Measurements from ENCODE around the gene CDA. TPM values are rescaled to one million over a fixed set of nuclear protein-coding genes. Genes with fewer than 3 reads are reported as not detected.

CDA gene
- total RNA-seq, 1 experiment from 2014 or later: 6.5 TPM

- H3K36me3 Mint-ChIP-seq (ENCODE audit: insufficient read depth in 1 of 3, low read depth in 3 of 3): peaks cover 0 to 2% (median 0%) of the 10 kb centered on the region in 3 experiments; a peak in 1 of 7 replicates
- H2BK120ac ChIP-seq (ENCODE audit: low read depth, low read length, poor library complexity, severe bottlenecking): no peak overlapping the region
- no peak overlapping the region for H2AK5ac ChIP-seq (ENCODE audit: insufficient read length, low read length)
- H3K14ac ChIP-seq (ENCODE audit: insufficient read depth, low read length): no peak overlapping the region; the same call in 1 of the 2 replicates
- no peaks in the 10 kb centered on the region for H3K79me1 ChIP-seq (ENCODE audit: insufficient read depth, low read depth, low read length, poor library complexity, severe bottlenecking)
- H3K18ac ChIP-seq (ENCODE audit: insufficient read length, low read depth, low read length): no peak overlapping the region
- peaks cover 17% of the 10 kb centered on the region for H3K23me2 ChIP-seq (ENCODE audit: insufficient read length, low read depth, low read length, poor library complexity, severe bottlenecking)
- H3K27ac ChIP-seq (ENCODE audit: insufficient read length, low read depth, low read length): no peak overlapping the region
- H3K27me3 ChIP-seq (ENCODE audit: insufficient read depth, low read length): peaks cover 38% of the 10 kb centered on the region
- no peak overlapping the region for H2BK15ac ChIP-seq (ENCODE audit: low read depth, low read length)
- peaks cover 54% of the 10 kb centered on the region for H3K27me3 Mint-ChIP-seq (ENCODE audit: low read depth)
- H3K23ac ChIP-seq (ENCODE audit: insufficient read length, low read depth, low read length): no peak overlapping the region
- H4K5ac ChIP-seq (ENCODE audit: insufficient read length, low read depth, low read length): no peak overlapping the region
- no peaks in the 10 kb centered on the region; a peak in 1 of 5 replicates for H3K9me3 Mint-ChIP-seq
- no peaks in the 10 kb centered on the region for H3K79me2 ChIP-seq (ENCODE audit: insufficient read depth, low read length)
- no peak overlapping the region for H3K27ac Mint-ChIP-seq
- no peak overlapping the region for H2AFZ ChIP-seq (ENCODE audit: low read length)
- no peak overlapping the region for H3K9ac ChIP-seq (ENCODE audit: extremely low read depth, insufficient read length, low read length)
- no peak overlapping the region for H2BK12ac ChIP-seq (ENCODE audit: insufficient read length, low read depth, low read length)
- peak; percentile 51 for DNase-seq
- peaks cover 3 to 7% of the 10 kb centered on the region in 2 experiments for H3K4me1 Mint-ChIP-seq
- H2BK20ac ChIP-seq (ENCODE audit: low read depth, low read length, poor library complexity, severe bottlenecking): no peak overlapping the region
- no peak overlapping the region for H3K56ac ChIP-seq (ENCODE audit: insufficient read length, low read depth, low read length)
- H3K9me3 ChIP-seq (ENCODE audit: control insufficient read depth, low read depth, low read length): no peaks in the 10 kb centered on the region
- H4K20me1 ChIP-seq (ENCODE audit: control insufficient read depth, insufficient read depth, insufficient read length): no peaks in the 10 kb centered on the region
- peak overlapping the region; percentile 69 for H3K4me2 ChIP-seq (ENCODE audit: insufficient read depth, insufficient read length, low read length)
- TF ChIP-seq CTCF (conservative IDR thresholded peaks at IDR 0.05): no peak
- peak overlapping the region; percentile 49 to 85 for H3K4me3 Mint-ChIP-seq
- no peak overlapping the region for H3K4ac ChIP-seq (ENCODE audit: low read depth, low read length)
- H3K4me1 ChIP-seq (ENCODE audit: insufficient read depth, low read length): no peaks in the 10 kb centered on the region
- no peak overlapping the region for H3T11ph ChIP-seq (ENCODE audit: low read length)
- H4K8ac ChIP-seq (replicated peaks; ENCODE audit: insufficient read length, low read depth, low read length): no peak overlapping the region
- no peak overlapping the region for H4K91ac ChIP-seq (ENCODE audit: insufficient read length, low read depth, low read length)
- WGBS (ENCODE audit: extremely low coverage, insufficient read length, low lambda C conversion rate): no CpG with 5 or more reads among the region's 82 CpGs
- H2BK5ac ChIP-seq (ENCODE audit: insufficient read length, low read length): no peak overlapping the region
Observed at GRCh38 chr1:20552728-20553445, 36.0 kb upstream of the CDA start.

Measured in H9 (cell line).